OCI-LY3 (cell line): Measurements from ENCODE around the gene C18orf63.
"Not testable (repeated sequence)": the region's sequence is repeated elsewhere in the genome, so short reads cannot be mapped to it uniquely, and the experiment has no call there.

Experiments
- H2AFZ ChIP-seq: fragments of 200-600, 300-600 bp; shearing (Covaris generic); 2 replicates; pipeline ENCODE4 v1.6.0; 2014; ENCODE audit warnings: antibody characterized with exemption, low read depth, low read length
- H3K27ac ChIP-seq: fragments of 200-600, 300-600 bp; sonication (generic); 2 replicates; pipeline ENCODE4 v1.5.1; 2014; ENCODE audit warnings: mild to moderate bottlenecking, low read length, moderate library complexity, mixed read lengths
- H3K27me3 ChIP-seq: fragments of 200-600, 300-600 bp; sonication (generic); 2 replicates; pipeline ENCODE4 v1.6.1; 2014; ENCODE audit warnings: low read depth, low read length, mixed read lengths
- H3K36me3 ChIP-seq: fragments of 200-600, 300-600 bp; sonication (generic); replicated peaks from 2 replicates; pipeline ENCODE3; 2014; ENCODE audit warnings: low read depth, low read length, mixed read lengths
- H3K4me1 ChIP-seq: fragments of 300-600, 200-600 bp; sonication (generic); 2 replicates; pipeline ENCODE4 v1.6.1; 2014; ENCODE audit warnings: low read length, mixed read lengths
- H3K4me2 ChIP-seq: fragments of 200-600, 300-600 bp; sonication (generic); 2 replicates; pipeline ENCODE4 v1.6.1; 2014; ENCODE audit warnings: low read length, mixed read lengths
- H3K4me3 ChIP-seq: fragments of 300-600, 200-600 bp; sonication (generic); 2 replicates; pipeline ENCODE4 v1.5.1; 2014; ENCODE audit warnings: antibody characterized with exemption, mild to moderate bottlenecking, low read length, moderate library complexity
- H3K79me2 ChIP-seq: fragments of 300-600, 200-600 bp; shearing (Covaris generic); 2 replicates; pipeline ENCODE4 v1.6.1; 2014; ENCODE audit warnings: mild to moderate bottlenecking, low read length, mixed read lengths
- H3K9ac ChIP-seq: fragments of 300-600, 200-600 bp; shearing (Covaris generic); 2 replicates; pipeline ENCODE4 v1.6.0; 2014; ENCODE audit warnings: mild to moderate bottlenecking, low read length, moderate library complexity
- H3K9me3 ChIP-seq: fragments of 200-600, 300-600 bp; shearing (Covaris generic); 2 replicates; pipeline ENCODE4 v1.6.1; 2014; ENCODE audit warnings: low read length, mixed read lengths; ENCODE audit not compliant: insufficient read depth
- H4K20me1 ChIP-seq: fragments of 200-600, 300-600 bp; sonication (generic); 2 replicates; pipeline ENCODE4 v1.6.1; 2016; ENCODE audit warnings: low read length, mixed read lengths; ENCODE audit not compliant: insufficient read depth
- CTCF ChIP-seq: fragments of 200-600, 300-600 bp; sonication (generic); IDR thresholded peaks from 2 replicates; pipeline ENCODE4 v1.5.1; 2014; ENCODE audit warnings: antibody characterized with exemption, low read length, low read depth
- EZH2phosphoT487 ChIP-seq: fragments of 200-600 bp; shearing (Covaris generic); IDR thresholded peaks from 2 replicates; pipeline ENCODE4 v1.6.1; 2018; ENCODE audit warnings: antibody characterized with exemption, mixed run types, low read depth

Gene C18orf63

GRCh38 chr18:74284980-74285355 is 30.7 kb upstream of the C18orf63 start:
- Histone ChIP-seq H4K20me1 (peaks cover 24% of the 10 kb centered on the region), H3K36me3 (no peaks in the 10 kb centered on the region), H3K4me2 (no peak overlapping the region), H3K79me2 (peaks cover 84% of the 10 kb centered on the region), H3K9me3 (no peaks in the 10 kb centered on the region), H3K27me3 (no peaks in the 10 kb centered on the region), H3K4me1 (peaks cover 4% of the 10 kb centered on the region), H2AFZ (no peak overlapping the region), H3K27ac (no peak overlapping the region), H3K9ac (no peak overlapping the region), H3K4me3 (no peak overlapping the region)
- TF ChIP-seq CTCF (no peak), EZH2phosphoT487 (no peak)

- not testable (repeated sequence) for H3K27me3 ChIP-seq, H3K9ac ChIP-seq, H3K4me2 ChIP-seq, H3K4me1 ChIP-seq, H2AFZ ChIP-seq, H3K9me3 ChIP-seq, H3K36me3 ChIP-seq, H3K4me3 ChIP-seq, H3K27ac ChIP-seq
- H4K20me1 ChIP-seq: peaks cover 24% of the 10 kb centered on the region
- H3K79me2 ChIP-seq: peaks cover 85% of the 10 kb centered on the region
These were observed 30.1 kb upstream of the C18orf63 start for GRCh38 chr18:74285583-74285982.

- H2AFZ ChIP-seq: no peak overlapping the region
- no peak overlapping the region for H3K4me2 ChIP-seq
- no peaks in the 10 kb centered on the region for H3K9me3 ChIP-seq
- no peak overlapping the region for H3K27ac ChIP-seq
- no peak overlapping the region for H3K9ac ChIP-seq
- H4K20me1 ChIP-seq: peaks cover 24% of the 10 kb centered on the region
- no peak for TF ChIP-seq CTCF
- no peak for TF ChIP-seq EZH2phosphoT487
- no peak overlapping the region for H3K4me3 ChIP-seq
- no peaks in the 10 kb centered on the region for H3K27me3 ChIP-seq
- H3K79me2 ChIP-seq: peaks cover 85% of the 10 kb centered on the region
- H3K4me1 ChIP-seq: peaks cover 13% of the 10 kb centered on the region
- H3K36me3 ChIP-seq: peaks cover 6% of the 10 kb centered on the region
These were observed 29.4 kb upstream of the C18orf63 start for GRCh38 chr18:74286106-74286855.

GRCh38 chr18:74286856-74287255 is 28.8 kb upstream of the C18orf63 start:
- TF ChIP-seq EZH2phosphoT487 (no peak), CTCF (no peak)
- no peak overlapping the region for H2AFZ ChIP-seq
- no peaks in the 10 kb centered on the region for H3K9me3 ChIP-seq
- H3K27ac ChIP-seq: no peak overlapping the region
- H3K4me1 ChIP-seq: peaks cover 13% of the 10 kb centered on the region
- peaks cover 84% of the 10 kb centered on the region for H3K79me2 ChIP-seq
- H3K4me3 ChIP-seq: no peak overlapping the region
- H4K20me1 ChIP-seq: peaks cover 24% of the 10 kb centered on the region
- H3K9ac ChIP-seq: no peak overlapping the region
- H3K4me2 ChIP-seq: no peak overlapping the region
- no peaks in the 10 kb centered on the region for H3K27me3 ChIP-seq
- H3K36me3 ChIP-seq: peaks cover 6% of the 10 kb centered on the region
